Lung (tissue), 16 donors: Measurements from ENCODE around the gene RPS10. TPM values are rescaled to one million over a fixed set of nuclear protein-coding genes. Genes with fewer than 3 reads are reported as not detected.

Experiments used
- ATAC-seq: fragments of 200-7000 bp; cut with Tn5 transposase; one replicate; pipeline ENCODE4 v1.9.1; 2020; ENCODE audit warnings: moderate number of reproducible peaks; ENCODE audit not compliant: insufficient read depth, low FRiP score
- DNase-seq, 3 donors: peaks; one replicate each; pipeline ENCODE4 v3.0.0-alpha.2; 2013 to 2017
- H3K27ac ChIP-seq, 2 donors: one replicate each; pipeline ENCODE4 v1.5.1; 2013; ENCODE audit warnings: mild to moderate bottlenecking in 2 of 2, moderate library complexity in 2 of 2, control low read depth in 1 of 2, inconsistent platforms in 1 of 2, low read depth in 1 of 2, low read length in 1 of 2
- H3K27me3 ChIP-seq, 3 donors: one replicate each; pipeline ENCODE4 v1.5.1; 2013; ENCODE audit warnings: low read length in 2 of 3; ENCODE audit not compliant: control insufficient read depth in 3 of 3, insufficient read depth in 3 of 3
- H3K36me3 ChIP-seq, 4 donors: one replicate each; pipeline ENCODE4 v1.5.1; 2013; ENCODE audit warnings: low read length in 4 of 4, mild to moderate bottlenecking in 1 of 4, moderate library complexity in 1 of 4; ENCODE audit not compliant: control insufficient read depth in 4 of 4, insufficient read depth in 4 of 4
- H3K4me1 ChIP-seq, 5 donors: one replicate each; pipeline ENCODE4 v1.5.1; 2013; ENCODE audit warnings: low read length in 5 of 5, mild to moderate bottlenecking in 2 of 5, moderate library complexity in 1 of 5; ENCODE audit not compliant: control insufficient read depth in 5 of 5, insufficient read depth in 5 of 5
- H3K4me3 ChIP-seq: one replicate; pipeline ENCODE4 v1.5.1; 2013; ENCODE audit warnings: mild to moderate bottlenecking, control low read depth, moderate library complexity
- H3K9ac ChIP-seq, 2 donors: one replicate each; pipeline ENCODE4 v1.5.1; 2013; ENCODE audit warnings: low read length in 2 of 2, control low read depth in 1 of 2; ENCODE audit not compliant: insufficient read depth in 1 of 2
- H3K9me3 ChIP-seq, 4 donors: one replicate each; pipeline ENCODE4 v1.5.1; 2013; ENCODE audit warnings: low read length in 3 of 4, mild to moderate bottlenecking in 1 of 4, moderate library complexity in 1 of 4; ENCODE audit not compliant: control insufficient read depth in 4 of 4, insufficient read depth in 3 of 4
- CTCF ChIP-seq: IDR thresholded peaks from 2 replicates; pipeline ENCODE4 v1.5.1; 2012; ENCODE audit warnings: mild to moderate bottlenecking; ENCODE audit errors: control extremely low read depth, extremely low read depth
- WGBS, 2 donors: extraction: QIAGEN DNeasy Blood & Tissue Kit; methylation state at CpG; one replicate each; pipeline ENCODE4 v1.1.7; 2013; 5-methylcytosine and 5-hydroxymethylcytosine counted together
- long read RNA-seq, 5 donors: transcript quantifications; one replicate each; lab custom pipeline, GENCODE V29; 2026
- polyA plus RNA-seq, 2 donors: library from polyadenylated mRNA; stranded (reverse); fragments of 200-250 nt; gene quantifications; one replicate each; pipeline ENCODE4 v1.2.1, GENCODE V29; 2013
- total RNA-seq, 2 donors: library from RNA; depleted of rRNA in 1 of 2; stranded (reverse); fragments of >200 nt in 1 of 2; gene quantifications; one replicate each; pipeline ENCODE4 v1.2.1, GENCODE V29; 2014 to 2021
- donor health status: control.
- donor health status: control.
- donor health status: Bipolar disorder and iron deficiency.
- donor health status: healthy.
- donor health status: DM: yes; HTN: yes; CAD: no.

RPS10 gene
- 1,000 to 10,000 TPM in 1 of 2 donors, 100 to 1,000 TPM in 1; 846 to 1,066 TPM for total RNA-seq
- polyA plus RNA-seq = 1,000 to 10,000 TPM; 2,410 to 2,710 TPM
- long read RNA-seq, donor 1, transcript RPS10-205 (3 exons, 734 nt) = minor isoform, 18 of 1,482 reads
- long read RNA-seq, donor 1, transcript RPS10-206 (6 exons, 781 nt) = minor isoform, 7 of 1,482 reads
- long read RNA-seq, donor 1, transcript RPS10-209 (6 exons, 588 nt) = major isoform, 993 of 1,482 reads
- long read RNA-seq, donor 1, transcript RPS10-208 (5 exons, 1,407 nt) = minor isoform, 46 of 1,482 reads
- long read RNA-seq, donor 1, partial matches to known transcripts = 418 of 1,482 reads
- long read RNA-seq, donor 1, other reads (novel, unspliced or antisense) = 0 of 1,482 reads
- long read RNA-seq, donor 2, transcript RPS10-208 (5 exons, 1,407 nt) = minor isoform, 13 of 892 reads
- long read RNA-seq, donor 2, transcript RPS10-206 (6 exons, 781 nt) = minor isoform, 5 of 892 reads
- long read RNA-seq, donor 2, transcript RPS10-205 (3 exons, 734 nt) = minor isoform, 9 of 892 reads
- long read RNA-seq, donor 2, transcript RPS10-209 (6 exons, 588 nt) = major isoform, 598 of 892 reads
- long read RNA-seq, donor 2, partial matches to known transcripts = 238 of 892 reads
- long read RNA-seq, donor 2, other reads (novel, unspliced or antisense) = 29 of 892 reads
- long read RNA-seq, donor 3, transcript RPS10-209 (6 exons, 588 nt) = major isoform, 638 of 930 reads
- long read RNA-seq, donor 3, transcript RPS10-206 (6 exons, 781 nt) = minor isoform, 5 of 930 reads
- long read RNA-seq, donor 3, transcript RPS10-208 (5 exons, 1,407 nt) = minor isoform, 28 of 930 reads
- long read RNA-seq, donor 3, transcript RPS10-205 (3 exons, 734 nt) = minor isoform, 11 of 930 reads
- long read RNA-seq, donor 3, partial matches to known transcripts = 242 of 930 reads
- long read RNA-seq, donor 3, other reads (novel, unspliced or antisense) = 6 of 930 reads
- long read RNA-seq, donor 4, transcript RPS10-205 (3 exons, 734 nt) = minor isoform, 13 of 880 reads
- long read RNA-seq, donor 4, transcript RPS10-208 (5 exons, 1,407 nt) = minor isoform, 20 of 880 reads
- long read RNA-seq, donor 4, transcript RPS10-209 (6 exons, 588 nt) = major isoform, 535 of 880 reads
- long read RNA-seq, donor 4, partial matches to known transcripts = 286 of 880 reads
- long read RNA-seq, donor 4, other reads (novel, unspliced or antisense) = 23 of 880 reads
- long read RNA-seq, donor 5, transcript RPS10-208 (5 exons, 1,407 nt) = minor isoform, 34 of 1,283 reads
- long read RNA-seq, donor 5, transcript RPS10-206 (6 exons, 781 nt) = minor isoform, 12 of 1,283 reads
- long read RNA-seq, donor 5, transcript RPS10-205 (3 exons, 734 nt) = minor isoform, 16 of 1,283 reads
- long read RNA-seq, donor 5, transcript RPS10-209 (6 exons, 588 nt) = major isoform, 869 of 1,283 reads
- long read RNA-seq, donor 5, partial matches to known transcripts = 346 of 1,283 reads
- long read RNA-seq, donor 5, other reads (novel, unspliced or antisense) = 6 of 1,283 reads

- Histone ChIP-seq H3K4me3 (peak within 1 kb of the TSS; percentile 88), H3K4me1 (peaks cover 0 to 10% (median 7%) of the 10 kb centered on the region in 5 donors), H3K27me3 (no peaks in the 10 kb centered on the region), H3K9me3 (no peaks in the 10 kb centered on the region), H3K36me3 (peaks cover 16 to 32% (median 27%) of the 10 kb centered on the region in 4 donors), H3K9ac (peak within 1 kb of the TSS; percentile 95 to 99), H3K27ac (peak within 1 kb of the TSS; percentile 82 to 93)
- DNase-seq = peak; percentile 96 to 97 (median 96)
- peak; percentile 99 for ATAC-seq
- no peak for TF ChIP-seq CTCF
- WGBS, 2 donors = 1% methylated on average over 55 to 58 of the region's 58 CpGs
Measured at GRCh38 chr6:34425498-34426410, at the start of gene RPS10. RPS10 (minus strand) TSS chr6:34426069; CDS start chr6:34425221, 848 bp downstream.

GRCh38 chr6:34475238-34475682 is 49.4 kb upstream of the RPS10 start:
- Histone ChIP-seq H3K27me3 (no peaks in the 10 kb centered on the region), H3K9ac (no peak overlapping the region), H3K36me3 (no peaks in the 10 kb centered on the region), H3K4me3 (no peak overlapping the region), H3K9me3 (peaks cover 0 to 2% (median 0%) of the 10 kb centered on the region in 4 donors), H3K27ac (no peak overlapping the region), H3K4me1 (peaks cover 0 to 6% (median 0%) of the 10 kb centered on the region in 5 donors)
- TF ChIP-seq CTCF = no peak
- no peak for ATAC-seq
- DNase-seq = peak in 2 of 3 donors; percentile 31 to 37
- 59 to 71% methylated on average over 5 of the region's 5 CpGs for WGBS, 2 donors

- H3K36me3 ChIP-seq = no peaks in the 10 kb centered on the region
- H3K9ac ChIP-seq = no peak overlapping the region
- peaks cover 0 to 6% (median 0%) of the 10 kb centered on the region in 5 donors for H3K4me1 ChIP-seq
- no peaks in the 10 kb centered on the region for H3K27me3 ChIP-seq
- WGBS, 2 donors = 79 to 88% methylated on average over 2 of the region's 2 CpGs
- no peak for TF ChIP-seq CTCF
- DNase-seq = no peak
- ATAC-seq = no peak
- H3K9me3 ChIP-seq = peaks cover 0 to 2% (median 0%) of the 10 kb centered on the region in 4 donors
- no peak overlapping the region for H3K4me3 ChIP-seq
- no peak overlapping the region for H3K27ac ChIP-seq
Measured at GRCh38 chr6:34474754-34475153, 48.9 kb upstream of the RPS10 start.
